ENCODE data around the gene RGPD5. TPM values are rescaled to one million over a fixed set of nuclear protein-coding genes. Genes with fewer than 3 reads are reported as not detected.
"Not testable (repeated sequence)": the region's sequence is repeated elsewhere in the genome, so short reads cannot be mapped to it uniquely, and the experiment has no call there.

Gene RGPD5
- total RNA-seq, 1 experiment from 2014 or later = 62.0 TPM

- intact Hi-C loops (cut with micrococcal nuclease; ENCODE audit: unreplicated experiment); H3K9me3 Mint-ChIP-seq (ENCODE audit: unreplicated experiment); H3K9me3 ChIP-seq; H3K27ac Mint-ChIP-seq (ENCODE audit: unreplicated experiment); H3K4me3 ChIP-seq (ENCODE audit: low read depth, low read length); H3K36me3 ChIP-seq (ENCODE audit: control insufficient read depth, insufficient read depth, low read length); H3K36me3 Mint-ChIP-seq (ENCODE audit: insufficient read depth, unreplicated experiment); CTCF ChIA-PET; H3K4me1 Mint-ChIP-seq (ENCODE audit: low read depth, unreplicated experiment); H3K27me3 ChIP-seq (replicated peaks; ENCODE audit: control insufficient read depth, insufficient read depth, low read length); H3K4me1 ChIP-seq; POLR2A ChIA-PET; H3K27me3 Mint-ChIP-seq (ENCODE audit: insufficient read depth, unreplicated experiment); H3K4me3 Mint-ChIP-seq (ENCODE audit: unreplicated experiment); BruUV-seq (replicated peaks); DNase-seq: not testable (repeated sequence)
Observed at GRCh38 chr2:109791530-109792279, 2.4 kb upstream of the RGPD5 start.

DNA sequence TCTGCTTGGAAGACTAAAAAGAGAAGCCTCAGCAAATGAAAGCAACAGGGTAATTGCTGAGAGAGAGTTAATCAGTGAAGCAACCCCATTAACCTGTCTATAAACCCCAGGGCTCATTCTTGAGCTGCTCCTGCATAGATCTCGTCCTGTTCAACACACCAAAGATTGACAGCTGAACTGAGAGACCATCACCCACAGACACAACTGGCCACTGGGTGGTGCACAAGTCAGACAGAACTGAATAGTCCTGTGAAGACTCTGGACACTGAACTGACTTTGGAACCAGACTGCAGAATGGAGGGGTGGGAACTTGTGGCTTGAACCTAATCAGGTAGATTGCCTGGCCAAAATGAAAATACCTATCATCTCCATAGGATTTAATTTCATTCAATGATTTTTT lies 1.4 kb upstream of the RGPD5 start:
- H3K27ac Mint-ChIP-seq (ENCODE audit: unreplicated experiment); CTCF ChIA-PET; H3K9me3 Mint-ChIP-seq (ENCODE audit: unreplicated experiment); H3K27me3 ChIP-seq (replicated peaks; ENCODE audit: control insufficient read depth, insufficient read depth, low read length); intact Hi-C loops (cut with micrococcal nuclease; ENCODE audit: unreplicated experiment); H3K4me3 ChIP-seq (ENCODE audit: low read depth, low read length); POLR2A ChIA-PET; H3K4me3 Mint-ChIP-seq (ENCODE audit: unreplicated experiment); H3K4me1 ChIP-seq; H3K27me3 Mint-ChIP-seq (ENCODE audit: insufficient read depth, unreplicated experiment); H3K4me1 Mint-ChIP-seq (ENCODE audit: low read depth, unreplicated experiment); H3K36me3 Mint-ChIP-seq (ENCODE audit: insufficient read depth, unreplicated experiment); DNase-seq; H3K9me3 ChIP-seq; H3K36me3 ChIP-seq (ENCODE audit: control insufficient read depth, insufficient read depth, low read length); BruUV-seq (replicated peaks): not testable (repeated sequence)

DNA sequence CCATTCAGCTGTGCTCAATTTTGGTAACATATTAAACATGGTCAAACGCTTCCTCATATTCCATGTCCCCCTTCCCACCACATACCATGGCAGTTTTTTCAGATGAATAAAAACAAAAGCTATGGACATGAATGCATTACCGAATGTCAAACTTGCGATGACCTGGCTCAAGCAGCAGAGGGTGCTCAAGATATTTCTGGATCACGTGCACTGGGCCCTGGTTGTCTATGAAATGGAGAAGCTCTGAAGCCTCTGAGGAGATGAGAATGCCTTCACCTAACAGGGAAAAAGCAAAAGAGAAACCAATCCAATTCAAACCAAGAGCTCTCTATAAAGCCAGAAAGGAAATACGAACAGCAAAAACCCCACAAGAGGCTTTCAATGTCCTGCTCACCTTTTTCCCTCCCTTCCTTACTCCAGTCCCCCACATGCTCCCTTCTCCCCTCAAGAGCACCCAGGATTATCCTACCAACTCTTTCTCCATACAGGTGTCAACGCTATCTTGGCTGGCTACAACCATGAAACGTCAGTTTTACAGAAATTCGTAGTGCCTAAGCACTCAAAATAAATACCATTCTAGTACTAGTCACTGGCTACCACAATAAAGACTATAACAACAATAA lies 77.1 kb downstream of the RGPD5 start:
- H3K27ac Mint-ChIP-seq (ENCODE audit: unreplicated experiment); H3K4me1 ChIP-seq; H3K27me3 ChIP-seq (replicated peaks; ENCODE audit: control insufficient read depth, insufficient read depth, low read length); H3K27me3 Mint-ChIP-seq (ENCODE audit: insufficient read depth, unreplicated experiment); CTCF ChIA-PET; H3K36me3 ChIP-seq (ENCODE audit: control insufficient read depth, insufficient read depth, low read length); H3K4me1 Mint-ChIP-seq (ENCODE audit: low read depth, unreplicated experiment); H3K4me3 ChIP-seq (ENCODE audit: low read depth, low read length); BruUV-seq (replicated peaks); H3K9me3 Mint-ChIP-seq (ENCODE audit: unreplicated experiment); H3K36me3 Mint-ChIP-seq (ENCODE audit: insufficient read depth, unreplicated experiment); POLR2A ChIA-PET; DNase-seq; intact Hi-C loops (cut with micrococcal nuclease; ENCODE audit: unreplicated experiment); H3K4me3 Mint-ChIP-seq (ENCODE audit: unreplicated experiment); H3K9me3 ChIP-seq: not testable (repeated sequence)

- H3K9me3 Mint-ChIP-seq (ENCODE audit: unreplicated experiment); H3K27ac Mint-ChIP-seq (ENCODE audit: unreplicated experiment): not testable (repeated sequence)
Observed at GRCh38 chr2:109876625-109877024, 82.5 kb downstream of the RGPD5 start.

DNA sequence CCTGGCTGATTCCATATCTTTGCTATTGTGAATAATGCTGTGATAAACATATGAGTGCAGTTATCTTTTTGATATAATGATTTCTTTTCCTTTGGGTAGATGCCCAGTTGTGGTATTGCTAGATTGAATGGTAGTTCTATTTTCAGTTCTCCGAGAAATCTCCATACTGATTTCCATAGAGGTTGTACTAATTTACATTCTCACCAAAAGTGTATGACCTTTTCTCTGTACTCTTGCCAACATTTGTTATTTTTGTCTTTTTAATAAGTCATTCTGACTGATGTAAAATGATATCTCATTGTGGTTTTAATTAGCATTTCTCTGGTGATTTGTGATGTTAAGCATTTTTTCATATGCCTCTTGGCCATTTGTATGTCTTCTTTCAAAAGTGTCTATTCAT lies 88.0 kb downstream of the RGPD5 start:
- H3K9me3 Mint-ChIP-seq (ENCODE audit: unreplicated experiment); POLR2A ChIA-PET; H3K36me3 Mint-ChIP-seq (ENCODE audit: insufficient read depth, unreplicated experiment); intact Hi-C loops (cut with micrococcal nuclease; ENCODE audit: unreplicated experiment); H3K9me3 ChIP-seq; H3K4me1 ChIP-seq; H3K4me3 ChIP-seq (ENCODE audit: low read depth, low read length); H3K4me1 Mint-ChIP-seq (ENCODE audit: low read depth, unreplicated experiment); CTCF ChIA-PET; H3K27me3 Mint-ChIP-seq (ENCODE audit: insufficient read depth, unreplicated experiment); H3K27me3 ChIP-seq (replicated peaks; ENCODE audit: control insufficient read depth, insufficient read depth, low read length); DNase-seq; H3K4me3 Mint-ChIP-seq (ENCODE audit: unreplicated experiment); H3K27ac Mint-ChIP-seq (ENCODE audit: unreplicated experiment); H3K36me3 ChIP-seq (ENCODE audit: control insufficient read depth, insufficient read depth, low read length); BruUV-seq (replicated peaks): not testable (repeated sequence)

More at GRCh38 chr2:109876625-109877024, 82.5 kb downstream of the RGPD5 start:
- H3K4me1 ChIP-seq; DNase-seq; H3K4me3 Mint-ChIP-seq (ENCODE audit: unreplicated experiment); POLR2A ChIA-PET; BruUV-seq (replicated peaks); H3K4me1 Mint-ChIP-seq (ENCODE audit: low read depth, unreplicated experiment); H3K4me3 ChIP-seq (ENCODE audit: low read depth, low read length); CTCF ChIA-PET; H3K27me3 Mint-ChIP-seq (ENCODE audit: insufficient read depth, unreplicated experiment); H3K36me3 Mint-ChIP-seq (ENCODE audit: insufficient read depth, unreplicated experiment); H3K27me3 ChIP-seq (replicated peaks; ENCODE audit: control insufficient read depth, insufficient read depth, low read length); H3K9me3 ChIP-seq; H3K36me3 ChIP-seq (ENCODE audit: control insufficient read depth, insufficient read depth, low read length); intact Hi-C loops (cut with micrococcal nuclease; ENCODE audit: unreplicated experiment): not testable (repeated sequence)

GRCh38 chr2:109888414-109888813 lies 94.3 kb downstream of the RGPD5 start:
- H3K9me3 ChIP-seq; intact Hi-C loops (cut with micrococcal nuclease; ENCODE audit: unreplicated experiment); H3K27ac Mint-ChIP-seq (ENCODE audit: unreplicated experiment); H3K9me3 Mint-ChIP-seq (ENCODE audit: unreplicated experiment); BruUV-seq (replicated peaks); POLR2A ChIA-PET; H3K27me3 ChIP-seq (replicated peaks; ENCODE audit: control insufficient read depth, insufficient read depth, low read length); H3K4me3 ChIP-seq (ENCODE audit: low read depth, low read length); H3K36me3 ChIP-seq (ENCODE audit: control insufficient read depth, insufficient read depth, low read length); H3K4me1 ChIP-seq; CTCF ChIA-PET; H3K36me3 Mint-ChIP-seq (ENCODE audit: insufficient read depth, unreplicated experiment); H3K4me1 Mint-ChIP-seq (ENCODE audit: low read depth, unreplicated experiment); DNase-seq; H3K4me3 Mint-ChIP-seq (ENCODE audit: unreplicated experiment); H3K27me3 Mint-ChIP-seq (ENCODE audit: insufficient read depth, unreplicated experiment): not testable (repeated sequence)

DNA sequence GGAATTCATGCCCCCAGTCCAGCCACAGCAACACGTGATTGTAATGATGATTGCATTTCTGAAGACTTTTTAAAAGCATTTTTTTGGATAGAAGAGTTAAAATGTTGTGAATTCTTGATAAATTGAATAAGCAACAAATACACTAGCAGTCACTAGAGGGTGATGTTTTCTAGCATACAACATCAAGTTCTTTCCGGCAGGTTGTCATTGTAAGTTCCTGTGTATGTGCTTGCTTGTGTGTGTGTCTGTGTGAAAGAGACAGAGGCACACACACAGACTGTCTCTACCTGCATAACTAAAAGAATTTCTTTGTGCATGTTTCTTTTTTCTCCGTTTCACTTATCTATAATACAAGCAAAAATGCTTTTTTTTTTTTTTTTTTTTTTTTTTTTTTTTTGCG lies 95.8 kb downstream of the RGPD5 start:
- H3K36me3 ChIP-seq (ENCODE audit: control insufficient read depth, insufficient read depth, low read length); H3K27me3 ChIP-seq (replicated peaks; ENCODE audit: control insufficient read depth, insufficient read depth, low read length); POLR2A ChIA-PET; H3K27me3 Mint-ChIP-seq (ENCODE audit: insufficient read depth, unreplicated experiment); H3K4me3 Mint-ChIP-seq (ENCODE audit: unreplicated experiment); H3K9me3 Mint-ChIP-seq (ENCODE audit: unreplicated experiment); H3K9me3 ChIP-seq; BruUV-seq (replicated peaks); H3K4me1 ChIP-seq; H3K4me3 ChIP-seq (ENCODE audit: low read depth, low read length); CTCF ChIA-PET; DNase-seq; H3K36me3 Mint-ChIP-seq (ENCODE audit: insufficient read depth, unreplicated experiment); H3K4me1 Mint-ChIP-seq (ENCODE audit: low read depth, unreplicated experiment); H3K27ac Mint-ChIP-seq (ENCODE audit: unreplicated experiment); intact Hi-C loops (cut with micrococcal nuclease; ENCODE audit: unreplicated experiment): not testable (repeated sequence)

All from Caco-2 (cell line).